ENCODE results near the gene DAPK1.
A peak's percentile ranks its signal among the peaks of the same experiment; 100 is the strongest.

The DAPK1 gene

DNA sequence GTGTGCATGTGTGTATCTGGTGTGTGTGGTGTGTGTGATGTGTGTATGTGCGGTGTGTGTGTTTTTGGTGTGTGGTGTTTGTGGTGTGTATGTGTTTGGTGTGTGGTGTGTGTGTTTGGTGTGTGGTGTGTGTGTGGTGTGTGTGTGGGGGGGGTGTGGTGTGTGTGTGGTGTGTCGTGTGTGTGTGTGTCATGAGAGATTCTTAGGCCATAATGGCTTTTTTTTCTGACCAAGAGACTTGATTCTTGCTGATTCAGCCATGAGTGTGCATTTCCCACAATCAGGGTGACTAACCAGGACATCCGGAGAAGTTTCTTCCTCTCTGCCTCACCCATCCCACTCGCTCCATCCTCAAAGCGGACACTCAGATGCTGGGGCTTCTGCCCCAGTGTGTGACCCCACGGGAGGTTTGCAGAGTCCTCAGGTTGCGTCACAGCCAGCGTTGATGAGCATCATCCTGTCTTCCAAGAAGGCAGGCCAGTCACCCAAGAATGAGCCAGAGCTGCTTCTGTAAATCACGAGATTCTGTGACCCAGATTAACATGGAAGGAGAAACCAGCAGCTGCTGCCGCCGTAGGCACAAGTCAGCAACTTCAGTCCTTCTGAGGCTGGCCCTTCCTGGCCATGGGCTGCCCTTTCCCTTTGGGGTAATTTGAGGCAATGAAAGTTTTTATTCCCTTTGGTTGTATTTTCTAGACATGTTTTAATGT is 215.8 kb downstream of the DAPK1 start:
- no peak for DNase-seq (ENCODE audit: low read depth)

GRCh38 chr9:87713988-87714330 is 216.3 kb downstream of the DAPK1 start:
- DNase-seq (ENCODE audit: low read depth): no peak

GRCh38 chr9:87714819-87715218 is 217.2 kb downstream of the DAPK1 start:
- no peak for DNase-seq (ENCODE audit: low read depth)

DNA sequence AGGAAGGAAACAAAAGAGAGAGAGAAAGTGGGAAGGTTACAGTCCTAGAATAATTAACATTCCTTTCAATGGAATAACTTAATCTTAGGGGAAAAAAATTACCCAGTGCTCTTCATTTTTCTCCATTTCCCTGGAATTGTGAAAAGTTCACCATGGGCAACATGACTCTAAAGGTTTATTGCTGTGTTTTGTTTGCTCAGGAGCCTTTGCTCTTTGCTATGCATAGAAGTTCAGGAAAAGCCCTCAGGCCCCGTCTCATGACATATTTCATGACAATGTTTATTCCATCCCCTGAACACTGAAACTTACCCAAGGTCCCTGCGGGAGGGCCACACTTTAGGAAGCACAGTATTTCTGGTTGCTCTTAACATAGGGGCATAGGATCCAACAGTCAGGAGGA is 218.5 kb downstream of the DAPK1 start:
- no peak for DNase-seq (ENCODE audit: low read depth)

- no peak for DNase-seq (ENCODE audit: low read depth)
Measured at GRCh38 chr9:87717456-87717855, 219.8 kb downstream of the DAPK1 start.

- DNase-seq (ENCODE audit: low read depth): no peak
Measured at GRCh38 chr9:87718231-87718630, 220.6 kb downstream of the DAPK1 start.

DNA sequence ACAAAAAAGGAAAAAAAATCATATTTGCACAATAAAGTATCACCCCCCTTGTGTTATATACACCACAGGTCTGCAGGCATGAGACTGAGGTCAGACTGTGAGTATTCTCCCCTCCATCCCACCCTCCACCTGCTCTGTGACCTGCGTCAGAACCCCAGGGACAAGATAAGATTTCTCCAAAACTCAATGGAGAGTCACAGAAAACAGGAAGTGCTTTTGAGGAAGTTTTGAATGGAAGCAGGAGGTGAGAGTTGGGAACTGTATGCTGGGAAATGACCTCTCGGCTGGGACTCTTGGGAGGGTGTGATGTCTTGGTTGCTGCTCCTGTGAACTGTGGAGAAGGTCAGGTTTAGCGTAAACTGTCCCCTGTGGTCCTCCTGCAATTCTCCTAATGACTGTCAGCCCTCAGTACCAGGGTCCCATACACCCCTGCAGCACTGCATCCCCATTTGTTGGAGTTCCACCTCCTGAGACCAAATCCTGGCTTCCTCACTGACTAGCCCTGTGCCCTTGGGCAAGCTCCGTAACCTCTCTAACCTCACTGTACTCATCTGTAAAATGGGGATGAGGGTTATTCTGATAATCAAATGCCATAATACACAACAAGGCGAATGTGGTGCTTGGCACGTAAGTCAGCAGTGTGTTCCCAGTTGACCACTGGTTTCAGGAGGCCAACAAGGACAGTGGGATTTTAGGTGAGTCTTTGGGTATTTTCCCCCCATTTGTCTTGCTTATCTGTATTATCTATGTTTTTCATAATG is 221.4 kb downstream of the DAPK1 start:
- DNase-seq (ENCODE audit: low read depth): no peak

GRCh38 chr9:87720173-87720572 is 222.5 kb downstream of the DAPK1 start:
- DNase-seq (ENCODE audit: low read depth): no peak

DNA sequence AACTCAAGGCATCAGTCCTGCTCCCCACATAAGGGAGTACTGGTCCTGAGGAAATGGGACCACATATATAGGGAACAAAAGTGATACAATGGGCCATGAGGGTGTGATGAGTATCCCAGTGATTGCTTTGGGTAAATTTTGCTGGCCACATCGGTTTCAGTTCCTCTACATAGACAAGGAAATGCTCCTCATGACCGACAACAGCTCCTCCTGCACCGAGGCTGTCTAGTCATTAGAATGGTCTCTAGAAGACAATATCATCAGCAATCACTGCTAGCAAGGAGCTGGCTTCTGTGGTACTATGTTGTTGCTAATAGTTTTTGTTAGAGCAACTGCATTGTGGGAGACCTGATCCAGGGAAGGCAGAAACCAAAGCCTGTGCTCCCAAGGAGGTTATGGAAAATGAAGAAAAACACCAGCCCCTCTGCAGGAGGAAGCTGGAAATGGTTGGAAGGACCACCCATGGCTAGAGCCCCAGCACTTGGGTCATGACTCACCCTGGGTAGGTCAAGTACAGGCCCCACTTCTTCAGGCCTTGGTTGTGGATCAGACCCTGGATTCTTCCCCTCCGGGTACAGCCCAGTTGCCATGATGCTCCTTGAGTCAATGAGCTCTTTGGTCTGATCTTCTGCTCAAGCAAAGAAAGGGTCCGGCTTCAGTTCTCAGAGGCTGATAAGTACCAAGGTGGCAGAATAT is 224.9 kb downstream of the DAPK1 start:
- no peak for DNase-seq (ENCODE audit: low read depth)

DNA sequence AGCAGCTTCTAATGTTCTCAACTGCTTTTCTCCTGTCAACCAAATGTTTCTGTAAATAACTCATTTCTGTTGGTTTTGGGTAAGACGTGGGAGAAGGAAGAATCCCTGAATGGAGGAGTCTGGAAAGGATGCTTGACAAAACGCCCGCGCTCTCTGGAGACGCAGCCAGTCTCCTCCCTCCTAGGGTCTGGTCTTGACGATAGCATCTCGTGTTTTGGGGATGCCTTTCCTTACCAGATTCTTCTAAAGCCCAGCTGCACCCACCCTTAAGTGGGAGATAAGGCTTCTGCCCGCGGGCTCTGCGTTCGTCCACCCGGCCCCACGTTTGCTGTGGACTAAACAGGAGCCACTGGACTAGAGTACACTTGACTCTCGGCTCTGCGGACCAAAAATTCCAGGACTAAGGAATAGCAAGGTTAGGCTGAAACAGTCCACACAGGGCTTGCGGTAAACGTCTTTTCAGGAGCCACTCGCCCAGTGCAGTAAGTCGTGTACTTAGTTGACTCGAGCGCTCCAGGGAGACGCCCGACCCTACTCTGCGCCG is 227.8 kb downstream of the DAPK1 start:
- DNase-seq (ENCODE audit: low read depth): no peak

GRCh38 chr9:87725900-87726709 is 228.4 kb downstream of the DAPK1 start, which contains the start of gene CTSL:
CTSL (plus strand) TSS chr9:87726119; CDS start chr9:87727604, 1,485 bp downstream.
- peak; percentile 12 for DNase-seq (ENCODE audit: low read depth)

DNA sequence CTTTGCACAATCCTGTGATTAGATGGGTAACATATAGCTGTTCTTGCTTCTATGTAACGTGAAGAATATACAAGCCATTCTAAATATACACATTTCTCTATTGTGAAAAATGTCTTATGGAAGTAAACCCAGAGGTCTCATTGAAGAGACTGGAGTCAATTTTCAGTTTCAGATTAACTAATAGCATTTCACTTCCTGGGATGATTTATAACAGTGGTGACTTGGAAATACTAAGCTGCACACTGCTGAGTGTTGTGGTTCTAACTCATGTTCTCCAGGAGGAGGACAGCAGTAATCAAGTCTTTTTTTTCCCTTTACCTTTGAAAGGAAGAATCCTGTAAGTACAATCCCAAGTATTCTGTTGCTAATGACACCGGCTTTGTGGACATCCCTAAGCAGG is 231.6 kb downstream of the DAPK1 start:
- DNase-seq (ENCODE audit: low read depth): no peak

- no peak for DNase-seq (ENCODE audit: low read depth)
Measured at GRCh38 chr9:87731321-87731720, 233.7 kb downstream of the DAPK1 start.

DNA sequence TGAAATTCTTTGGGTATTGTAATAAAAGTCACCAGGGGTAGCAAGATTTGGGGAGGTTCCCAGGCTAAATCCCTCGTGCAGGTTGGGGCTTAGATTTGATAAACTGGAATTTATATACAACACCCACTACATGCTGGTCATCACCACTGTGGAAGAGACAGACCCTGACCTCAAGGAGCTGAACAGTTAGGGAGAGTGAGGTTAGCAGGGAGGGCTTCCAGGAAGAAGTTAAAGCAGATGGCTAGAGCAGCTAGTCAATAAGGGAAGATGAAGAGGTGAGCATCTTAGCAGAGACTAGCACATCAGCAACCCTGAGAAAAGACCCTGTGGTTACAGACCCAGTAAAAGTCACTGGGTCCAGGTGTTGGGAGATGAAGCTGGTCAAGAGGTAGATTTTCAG is 234.7 kb downstream of the DAPK1 start:
- no peak for DNase-seq (ENCODE audit: low read depth)

- no peak for DNase-seq (ENCODE audit: low read depth)
Measured at GRCh38 chr9:87732756-87733155, 235.1 kb downstream of the DAPK1 start.

DNA sequence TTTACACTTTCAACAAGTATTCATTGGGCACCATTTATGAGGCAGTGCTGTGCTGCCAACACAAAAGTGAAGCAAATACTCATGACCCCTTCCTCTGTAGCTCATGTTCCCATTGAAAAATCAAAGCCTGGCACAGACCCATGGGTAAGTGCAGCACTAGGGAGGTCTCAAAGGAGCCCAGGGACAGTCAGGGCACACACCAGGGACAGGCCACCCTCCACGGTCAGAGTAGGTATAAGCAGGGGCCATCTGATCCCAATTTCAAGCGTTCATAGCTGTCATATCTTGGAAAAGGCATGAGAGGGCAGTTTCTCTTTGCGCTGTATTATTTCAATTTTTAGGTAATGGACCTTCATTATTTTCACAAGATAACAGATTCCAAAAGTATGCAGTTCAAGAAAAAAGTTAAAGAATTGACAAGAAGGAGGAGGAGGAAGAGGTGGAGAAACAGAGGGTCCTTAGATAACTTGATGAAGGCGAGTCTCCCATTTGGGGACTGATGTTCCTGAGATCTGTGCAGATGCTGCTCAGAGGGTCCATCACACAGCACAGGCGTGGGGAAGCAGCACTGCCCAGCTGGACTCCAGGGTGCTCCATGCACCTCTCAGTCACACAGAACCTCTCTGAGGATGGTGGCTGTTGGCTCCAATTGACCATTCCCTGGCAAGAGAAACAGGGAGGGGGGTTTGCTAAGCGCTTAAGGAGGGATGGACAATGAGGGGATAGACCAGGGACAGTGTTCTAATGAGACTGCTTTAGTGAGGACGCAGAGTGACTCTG is 235.8 kb downstream of the DAPK1 start:
- no peak for DNase-seq (ENCODE audit: low read depth)

DNA sequence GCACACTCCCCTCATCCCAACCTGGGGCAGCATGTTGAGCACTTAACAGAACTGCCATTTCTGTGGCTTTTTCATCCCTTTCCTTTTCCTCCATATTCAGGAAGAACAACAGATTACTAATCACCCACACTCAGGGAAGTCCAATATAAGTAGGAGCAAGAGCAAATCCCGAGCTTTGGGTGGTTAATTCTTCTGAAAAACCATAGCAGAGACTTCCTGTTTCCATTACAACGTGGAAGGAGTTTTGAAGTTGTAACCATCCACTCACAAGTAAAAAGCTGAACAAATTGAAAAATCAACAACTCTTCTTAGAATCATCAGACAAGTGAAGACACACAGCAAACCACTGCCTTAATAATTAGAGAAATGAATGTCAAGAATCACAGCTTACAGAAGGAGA is 236.4 kb downstream of the DAPK1 start:
- no peak for DNase-seq (ENCODE audit: low read depth)

GRCh38 chr9:87739546-87739945 is 241.9 kb downstream of the DAPK1 start:
- no peak for DNase-seq (ENCODE audit: low read depth)

- no peak for DNase-seq (ENCODE audit: low read depth)
Measured at GRCh38 chr9:87740209-87740608, 242.5 kb downstream of the DAPK1 start.

- DNase-seq (ENCODE audit: low read depth): no peak
Measured at GRCh38 chr9:87741326-87741725, 243.7 kb downstream of the DAPK1 start.

- no peak for DNase-seq (ENCODE audit: low read depth)
Measured at GRCh38 chr9:87741891-87742290, 244.2 kb downstream of the DAPK1 start.
